Astrocyte (in vitro differentiated cells and primary cell): ENCODE measurements around the gene BYSL.

ENCODE experiments used
- EZH2 ChIP-seq: IDR thresholded peaks from 2 replicates; pipeline ENCODE4 v1.6.1; 2012; ENCODE audit warnings: mild to moderate bottlenecking, low read length, inconsistent platforms; ENCODE audit not compliant: insufficient read depth
- TF ChIP-seq, protein P1 (sequence below): IDR thresholded peaks from 2 replicates; pipeline ENCODE4 v1.5.1; 2011; ENCODE audit warnings: low read depth, mild to moderate bottlenecking, inconsistent platforms, low read length, moderate library complexity; ENCODE audit not compliant: insufficient read depth

GRCh38 chr6:41901882-41902519, 19.3 kb upstream of the BYSL start:
- TF ChIP-seq, protein P1, sequence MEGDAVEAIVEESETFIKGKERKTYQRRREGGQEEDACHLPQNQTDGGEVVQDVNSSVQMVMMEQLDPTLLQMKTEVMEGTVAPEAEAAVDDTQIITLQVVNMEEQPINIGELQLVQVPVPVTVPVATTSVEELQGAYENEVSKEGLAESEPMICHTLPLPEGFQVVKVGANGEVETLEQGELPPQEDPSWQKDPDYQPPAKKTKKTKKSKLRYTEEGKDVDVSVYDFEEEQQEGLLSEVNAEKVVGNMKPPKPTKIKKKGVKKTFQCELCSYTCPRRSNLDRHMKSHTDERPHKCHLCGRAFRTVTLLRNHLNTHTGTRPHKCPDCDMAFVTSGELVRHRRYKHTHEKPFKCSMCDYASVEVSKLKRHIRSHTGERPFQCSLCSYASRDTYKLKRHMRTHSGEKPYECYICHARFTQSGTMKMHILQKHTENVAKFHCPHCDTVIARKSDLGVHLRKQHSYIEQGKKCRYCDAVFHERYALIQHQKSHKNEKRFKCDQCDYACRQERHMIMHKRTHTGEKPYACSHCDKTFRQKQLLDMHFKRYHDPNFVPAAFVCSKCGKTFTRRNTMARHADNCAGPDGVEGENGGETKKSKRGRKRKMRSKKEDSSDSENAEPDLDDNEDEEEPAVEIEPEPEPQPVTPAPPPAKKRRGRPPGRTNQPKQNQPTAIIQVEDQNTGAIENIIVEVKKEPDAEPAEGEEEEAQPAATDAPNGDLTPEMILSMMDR = no peak
- TF ChIP-seq EZH2 = no peak
